ENCODE measurements around the gene RAP1GAP2.

The RAP1GAP2 gene

DNA sequence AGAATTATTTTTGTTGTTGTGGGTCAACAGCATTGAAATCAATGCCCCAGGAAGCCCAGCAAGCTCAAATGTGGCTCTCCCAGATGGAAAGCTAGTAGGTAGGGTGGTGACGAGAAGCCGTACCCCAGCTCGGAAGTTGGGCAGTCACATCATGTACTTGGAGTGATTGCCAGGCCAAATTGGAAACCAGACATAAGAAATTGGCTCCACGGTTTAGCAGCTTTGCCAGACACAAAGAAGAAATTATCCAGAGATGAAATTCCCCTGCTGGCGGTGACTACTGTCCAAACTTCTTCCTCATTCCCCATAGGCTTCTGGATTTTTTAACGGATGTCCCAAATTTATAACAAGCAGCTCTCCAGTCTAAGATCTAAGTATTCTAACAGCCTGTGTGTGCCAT, 171.3 kb downstream of the RAP1GAP2 start:
- H3K36me3 ChIP-seq (replicated peaks; ENCODE audit: insufficient read depth, low read length), result no peaks in the 10 kb centered on the region
- no peak overlapping the region for H2AFZ ChIP-seq (ENCODE audit: low read length)
- H3K9ac ChIP-seq (ENCODE audit: low read length), result no peak overlapping the region
- H3K79me2 ChIP-seq (ENCODE audit: low read length), result no peaks in the 10 kb centered on the region
- no peaks in the 10 kb centered on the region for H3F3A ChIP-seq (ENCODE audit: insufficient read depth, low read length)
- H3K4me3 ChIP-seq (ENCODE audit: low read length), result no peak overlapping the region
- H3K9me2 ChIP-seq (replicated peaks; ENCODE audit: insufficient read depth, low read length), result no peaks in the 10 kb centered on the region
- H3K27me3 ChIP-seq (replicated peaks; ENCODE audit: insufficient read depth, low read length), result peaks cover 22% of the 10 kb centered on the region
- no peaks in the 10 kb centered on the region for H3K4me1 ChIP-seq (ENCODE audit: low read length)
- H4K20me1 ChIP-seq (ENCODE audit: insufficient read depth, low read length), result no peaks in the 10 kb centered on the region
- TF ChIP-seq EZH2 (optimal IDR thresholded peaks at IDR 0.05; ENCODE audit: low read depth, low read length), result no peak
- no peak for TF ChIP-seq CTCF (IDR thresholded peaks at IDR 0.05; ENCODE audit: low read length)
- no peak for TF ChIP-seq EZH2phosphoT487 (IDR thresholded peaks at IDR 0.05; ENCODE audit: low read length)
- H3K9me3 ChIP-seq (replicated peaks; ENCODE audit: insufficient read depth, low read length), result no peaks in the 10 kb centered on the region
- H3K27ac ChIP-seq (ENCODE audit: low read length), result no peak overlapping the region
- no peak for DNase-seq
- H3K4me2 ChIP-seq (ENCODE audit: low read depth, low read length), result no peak overlapping the region

- peaks cover 15% of the 10 kb centered on the region for H3K27me3 ChIP-seq (replicated peaks; ENCODE audit: insufficient read depth, low read length)
- no peaks in the 10 kb centered on the region for H3K79me2 ChIP-seq (ENCODE audit: low read length)
- H3K27ac ChIP-seq (ENCODE audit: low read length), result no peak overlapping the region
- no peaks in the 10 kb centered on the region for H3K9me2 ChIP-seq (replicated peaks; ENCODE audit: insufficient read depth, low read length)
- H2AFZ ChIP-seq (ENCODE audit: low read length), result no peak overlapping the region
- H4K20me1 ChIP-seq (ENCODE audit: insufficient read depth, low read length), result no peaks in the 10 kb centered on the region
- no peak overlapping the region for H3K4me3 ChIP-seq (ENCODE audit: low read length)
- H3K4me2 ChIP-seq (ENCODE audit: low read depth, low read length), result no peak overlapping the region
- H3F3A ChIP-seq (ENCODE audit: insufficient read depth, low read length), result no peaks in the 10 kb centered on the region
- no peaks in the 10 kb centered on the region for H3K4me1 ChIP-seq (ENCODE audit: low read length)
- no peak overlapping the region for H3K9ac ChIP-seq (ENCODE audit: low read length)
- no peaks in the 10 kb centered on the region for H3K36me3 ChIP-seq (replicated peaks; ENCODE audit: insufficient read depth, low read length)
- TF ChIP-seq EZH2phosphoT487 (IDR thresholded peaks at IDR 0.05; ENCODE audit: low read length), result no peak
- no peak for TF ChIP-seq CTCF (IDR thresholded peaks at IDR 0.05; ENCODE audit: low read length)
- TF ChIP-seq EZH2 (optimal IDR thresholded peaks at IDR 0.05; ENCODE audit: low read depth, low read length), result no peak
- no peak for DNase-seq
- H3K9me3 ChIP-seq (replicated peaks; ENCODE audit: insufficient read depth, low read length), result no peaks in the 10 kb centered on the region
Measured at GRCh38 chr17:2971851-2972250, 175.6 kb downstream of the RAP1GAP2 start.

- TF ChIP-seq EZH2 (optimal IDR thresholded peaks at IDR 0.05; ENCODE audit: low read depth, low read length) (no peak), EZH2phosphoT487 (IDR thresholded peaks at IDR 0.05; ENCODE audit: low read length) (no peak), CTCF (IDR thresholded peaks at IDR 0.05; ENCODE audit: low read length) (no peak)
- no peaks in the 10 kb centered on the region for H4K20me1 ChIP-seq (ENCODE audit: insufficient read depth, low read length)
- no peaks in the 10 kb centered on the region for H3K9me3 ChIP-seq (replicated peaks; ENCODE audit: insufficient read depth, low read length)
- H3K9me2 ChIP-seq (replicated peaks; ENCODE audit: insufficient read depth, low read length), result no peaks in the 10 kb centered on the region
- no peak overlapping the region for H3K4me2 ChIP-seq (ENCODE audit: low read depth, low read length)
- no peaks in the 10 kb centered on the region for H3K36me3 ChIP-seq (replicated peaks; ENCODE audit: insufficient read depth, low read length)
- H3K4me1 ChIP-seq (ENCODE audit: low read length), result no peaks in the 10 kb centered on the region
- no peak overlapping the region for H2AFZ ChIP-seq (ENCODE audit: low read length)
- peaks cover 10% of the 10 kb centered on the region; the same call in 1 of the 2 replicates for H3K27me3 ChIP-seq (replicated peaks; ENCODE audit: insufficient read depth, low read length)
- no peak for DNase-seq
- H3K27ac ChIP-seq (ENCODE audit: low read length), result no peak overlapping the region
- H3F3A ChIP-seq (ENCODE audit: insufficient read depth, low read length), result no peaks in the 10 kb centered on the region
- H3K4me3 ChIP-seq (ENCODE audit: low read length), result no peak overlapping the region
- H3K9ac ChIP-seq (ENCODE audit: low read length), result no peak overlapping the region
- H3K79me2 ChIP-seq (ENCODE audit: low read length), result no peaks in the 10 kb centered on the region
Measured at GRCh38 chr17:2972749-2973148, 176.5 kb downstream of the RAP1GAP2 start.

Measured in MM.1S (cell line).